Hindlimb muscle (tissue), 1 donor: ENCODE results near the gene VAT1L. TPM values are rescaled to one million over a fixed set of nuclear protein-coding genes. Genes with fewer than 3 reads are reported as not detected.
"Not testable (repeated sequence)": the region's sequence is repeated elsewhere in the genome, so short reads cannot be mapped to it uniquely, and the experiment has no call there.

Source experiments
- DNase-seq: peaks from one replicate; pipeline ENCODE4 v3.0.0-alpha.2; 2013
- polyA plus RNA-seq: library from polyadenylated mRNA; unstranded; fragments of 120-200 nt; gene quantifications from one replicate; pipeline ENCODE4 v1.2.1, GENCODE V29; 2013; ENCODE audit not compliant: insufficient read length

VAT1L gene
- polyA plus RNA-seq, 1 donor, result 0.79 TPM

DNA sequence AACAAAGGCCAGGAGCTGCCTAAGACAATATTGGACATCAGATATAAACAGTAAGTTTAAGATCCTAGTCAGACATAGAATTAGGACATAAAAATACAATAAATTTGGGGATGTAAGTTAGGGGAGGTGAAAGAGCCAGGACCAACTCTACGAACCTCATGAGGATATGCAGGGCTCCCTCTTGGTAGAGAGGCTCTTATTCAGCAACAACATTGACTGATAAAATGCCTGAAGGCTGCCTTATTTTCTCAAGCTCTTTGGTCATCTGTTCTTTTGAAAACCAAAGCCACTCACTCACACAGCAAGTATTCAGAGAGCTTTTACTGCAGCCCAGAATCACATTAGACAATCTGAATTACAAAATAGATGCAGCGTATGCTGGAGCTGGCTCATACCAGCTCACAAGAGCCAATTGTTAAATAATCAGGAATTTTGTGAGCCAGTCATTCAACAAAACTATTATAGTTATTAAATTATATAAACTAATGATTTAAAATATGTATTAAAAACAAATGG is 125.4 kb downstream of the VAT1L start:
- DNase-seq, result no peak

DNA sequence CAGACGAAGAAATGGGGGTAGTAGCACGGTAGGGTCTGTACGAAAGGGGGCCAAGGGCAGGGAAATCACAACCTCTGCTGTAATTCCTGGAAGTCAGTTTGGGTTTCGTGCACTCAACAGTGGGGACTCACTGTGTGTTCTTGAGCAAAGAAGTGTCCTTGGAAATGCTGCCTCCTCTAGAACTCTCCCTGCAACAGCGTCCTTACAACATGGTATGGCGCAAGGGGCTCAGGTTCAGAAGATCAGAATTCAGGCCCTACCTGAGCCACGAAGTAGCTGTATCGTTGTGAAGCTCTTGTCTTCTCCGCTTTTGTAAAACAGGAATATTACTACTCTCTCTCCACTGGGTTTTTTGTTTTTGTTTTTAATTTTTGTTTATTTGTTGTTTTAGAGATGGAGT is 127.7 kb downstream of the VAT1L start:
- no peak for DNase-seq

DNA sequence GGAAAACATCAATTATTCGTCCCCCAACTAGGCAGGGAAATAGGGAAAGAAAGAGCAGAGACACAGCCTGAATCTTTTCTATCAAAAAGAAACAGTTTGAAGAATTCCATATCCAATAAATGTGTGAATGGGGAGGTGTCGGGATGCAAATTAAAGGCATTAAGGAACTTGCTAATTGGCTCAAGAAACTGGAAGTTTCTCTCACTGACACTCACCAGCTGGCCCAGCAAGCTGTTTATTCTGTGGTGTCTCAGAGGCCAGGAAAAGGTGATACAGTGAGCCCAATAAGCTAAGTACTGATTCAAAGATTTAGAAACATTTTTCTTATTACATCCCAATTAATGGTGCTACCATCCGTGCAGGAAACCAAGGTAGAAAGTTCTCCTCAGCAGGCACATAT is 129.6 kb downstream of the VAT1L start:
- no peak for DNase-seq

DNA sequence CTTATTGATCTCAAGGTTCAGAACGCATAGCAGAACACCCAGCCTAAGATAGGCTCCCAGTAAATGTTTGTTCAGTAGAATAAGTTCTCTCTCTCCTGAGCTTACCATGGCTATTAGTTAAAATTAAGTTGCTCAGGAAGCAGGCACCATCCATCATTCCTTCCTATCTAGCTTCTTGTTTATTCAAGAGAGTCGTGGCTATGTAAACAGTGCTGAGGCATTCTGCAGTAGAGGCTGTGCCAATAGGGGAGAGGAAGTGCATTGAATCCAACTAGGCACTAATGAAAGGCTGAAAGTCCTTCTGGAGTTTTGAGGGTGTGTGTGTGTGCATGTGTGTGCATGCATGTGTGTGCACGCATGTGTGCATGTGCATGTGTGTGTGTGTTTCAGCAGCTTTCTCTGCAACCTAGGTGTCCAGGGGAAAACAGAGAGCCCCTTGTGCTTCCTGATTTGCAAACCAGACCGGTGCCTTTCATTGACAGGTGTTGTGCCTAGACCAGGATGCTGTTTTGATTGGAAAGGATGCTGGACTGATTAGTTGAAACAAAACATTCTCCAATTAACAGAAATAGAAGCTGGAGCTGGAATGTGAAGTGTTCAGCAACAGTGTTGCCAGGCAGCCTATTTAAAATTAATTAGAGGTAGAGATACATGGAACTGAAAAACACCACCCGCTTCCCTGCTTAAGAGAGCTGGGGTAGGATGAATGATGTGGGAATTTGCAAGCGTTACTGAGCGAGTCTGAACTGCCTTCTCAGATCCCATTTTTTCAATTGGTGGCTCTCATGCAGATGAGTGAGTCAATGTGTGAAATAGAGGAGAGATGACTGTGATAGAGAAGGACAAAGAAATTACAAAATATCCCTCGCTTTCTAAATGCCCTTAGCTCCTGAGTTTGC is 130.7 kb downstream of the VAT1L start:
- DNase-seq, result no peak

DNA sequence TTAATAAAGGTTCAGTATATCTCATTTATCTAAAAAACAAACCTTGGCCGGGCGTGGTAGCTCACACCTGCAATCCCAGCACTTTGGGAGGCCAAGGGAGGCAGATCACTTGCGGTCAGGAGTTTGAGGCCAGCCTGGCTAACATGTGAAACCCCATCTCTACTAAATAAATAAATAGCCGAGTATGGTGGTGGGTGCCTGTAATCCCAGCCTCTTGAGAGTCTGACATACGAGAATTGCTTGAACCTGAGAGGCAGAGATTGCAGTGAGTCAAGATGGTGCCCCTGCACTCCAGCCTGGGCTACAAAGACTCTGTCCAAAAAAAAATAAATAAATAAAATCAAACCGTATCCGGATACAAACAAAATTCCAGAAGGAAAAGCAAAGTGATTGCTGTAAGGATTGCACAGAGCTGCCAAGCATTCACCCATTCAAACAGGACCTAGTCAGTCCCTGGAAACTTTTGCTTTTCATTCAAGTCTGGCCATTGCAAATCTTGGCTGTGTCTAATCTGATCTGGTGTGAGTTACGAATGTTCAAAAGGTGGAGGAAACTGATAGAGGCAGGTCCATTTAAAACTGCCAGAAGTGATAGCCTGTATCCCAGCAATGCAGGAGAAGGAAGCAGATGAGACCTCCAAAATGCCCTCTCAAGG is 131.5 kb downstream of the VAT1L start:
- DNase-seq, result no peak

DNA sequence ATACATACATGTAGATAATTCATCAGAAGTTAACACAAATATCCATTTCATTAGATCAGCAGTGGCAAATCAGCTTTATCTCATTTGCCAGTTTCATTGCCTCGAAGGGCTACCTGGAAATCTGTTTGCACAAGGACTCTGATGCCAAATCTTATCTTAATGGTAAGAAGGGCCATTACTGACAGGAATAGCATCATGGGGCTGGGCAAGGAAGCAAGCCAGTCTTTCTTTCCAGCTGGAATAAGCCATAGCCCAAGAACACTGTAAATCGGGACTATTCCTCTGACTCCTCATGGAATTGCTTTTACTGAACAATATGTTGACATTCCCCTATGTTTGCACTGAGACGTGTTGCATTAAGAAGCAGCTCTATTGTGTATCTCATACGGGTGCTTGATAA is 132.6 kb downstream of the VAT1L start:
- no peak for DNase-seq

DNA sequence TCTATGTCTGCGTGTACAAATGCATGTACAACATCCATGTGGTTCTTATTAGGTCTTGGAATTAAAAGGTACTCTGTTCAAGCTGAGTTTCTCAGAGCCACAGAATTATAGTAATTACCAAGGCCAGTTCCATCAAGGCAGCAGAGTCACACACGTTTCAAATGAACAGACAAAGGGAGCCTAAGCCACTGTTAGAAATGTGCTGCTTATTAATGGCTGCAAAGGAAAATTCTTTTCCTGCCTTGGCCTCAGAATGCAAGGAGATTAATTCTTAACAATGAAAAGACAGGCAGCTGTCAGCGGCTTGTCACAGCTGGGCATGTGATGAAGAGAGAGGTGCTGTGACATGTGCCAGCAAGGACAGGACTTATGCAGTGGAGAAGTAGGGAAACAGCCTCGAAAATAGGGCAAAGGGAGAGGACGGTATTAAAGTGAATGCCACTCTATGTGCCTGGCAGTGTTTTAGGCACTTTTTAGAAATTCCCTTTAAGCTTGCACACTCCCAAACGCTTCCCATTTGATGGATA is 133.9 kb downstream of the VAT1L start:
- DNase-seq, result no peak

DNA sequence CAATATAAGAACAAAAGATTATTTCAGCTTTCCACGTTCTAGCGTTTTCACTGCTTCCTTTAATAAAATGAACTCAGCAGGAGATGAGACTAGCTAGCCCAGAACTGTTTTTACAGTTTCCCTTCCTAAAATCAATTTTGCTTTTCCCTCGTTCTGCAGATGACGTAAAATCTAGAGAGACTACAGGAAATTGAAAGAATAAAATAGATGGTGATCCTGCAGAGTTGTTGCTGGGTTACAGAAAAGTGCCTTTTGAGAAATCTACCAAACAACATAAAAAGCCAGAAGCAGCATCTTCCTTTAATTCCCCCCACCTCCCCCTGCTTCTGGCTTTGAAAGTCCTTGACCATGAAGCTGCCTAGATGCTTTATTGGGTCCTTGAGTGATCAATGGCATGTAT is 137.2 kb downstream of the VAT1L start:
- no peak for DNase-seq

DNA sequence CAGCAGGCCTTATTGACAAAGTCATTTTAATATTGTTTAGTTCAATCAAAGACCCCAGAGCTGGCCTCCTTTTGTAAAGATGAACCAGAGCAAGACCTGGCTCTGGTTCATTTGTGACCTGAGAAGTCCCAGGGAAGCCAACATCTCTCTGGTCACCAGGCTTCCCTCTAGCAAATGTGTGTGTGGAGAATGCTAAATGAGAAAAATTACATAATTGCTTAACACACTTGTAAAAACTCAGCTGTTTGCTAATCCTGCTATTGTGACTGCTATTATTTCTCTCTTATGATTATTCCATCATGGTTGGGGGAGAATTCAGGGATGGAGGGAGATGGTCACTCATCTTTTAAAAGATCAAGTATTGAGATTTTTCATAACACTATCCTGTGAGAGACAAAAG is 139.7 kb downstream of the VAT1L start:
- no peak for DNase-seq

DNA sequence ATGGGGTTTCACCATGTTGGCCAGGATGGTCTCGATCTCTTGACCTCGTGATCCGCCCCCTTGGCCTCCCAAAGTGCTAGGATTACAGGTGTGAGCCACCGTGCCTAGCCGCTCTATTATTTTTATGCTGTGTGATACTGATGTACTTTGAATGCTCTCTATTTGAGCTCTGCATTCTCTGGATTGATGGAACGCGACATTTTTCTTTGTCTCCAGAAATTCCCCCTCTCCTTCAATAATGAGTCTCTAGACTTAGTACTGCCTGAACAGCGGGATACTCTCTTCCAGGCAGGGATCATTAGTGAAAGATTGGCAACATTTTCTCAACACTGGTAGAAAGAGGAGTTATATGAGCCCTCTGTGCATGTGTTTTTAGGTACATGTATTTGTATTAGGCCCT is 140.6 kb downstream of the VAT1L start:
- no peak for DNase-seq

DNA sequence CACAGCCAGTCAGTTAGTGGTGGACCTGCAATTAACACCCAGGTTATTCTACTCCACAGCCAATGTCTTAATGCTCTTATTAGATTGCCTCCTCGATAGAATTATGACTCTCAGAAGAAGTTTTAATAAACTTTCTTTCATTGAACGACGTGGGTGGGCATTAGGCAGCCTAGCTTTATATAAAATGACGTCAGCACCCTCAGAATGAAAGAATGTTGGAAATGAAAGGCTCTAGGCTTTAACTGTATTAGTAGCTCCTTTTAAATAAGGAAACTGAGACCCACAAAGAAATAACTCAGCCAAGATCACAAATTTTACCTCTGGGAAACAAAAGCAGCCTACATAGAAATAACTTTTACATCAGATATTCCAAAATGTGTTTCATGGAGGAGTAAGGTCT is 142.7 kb downstream of the VAT1L start:
- no peak for DNase-seq

DNA sequence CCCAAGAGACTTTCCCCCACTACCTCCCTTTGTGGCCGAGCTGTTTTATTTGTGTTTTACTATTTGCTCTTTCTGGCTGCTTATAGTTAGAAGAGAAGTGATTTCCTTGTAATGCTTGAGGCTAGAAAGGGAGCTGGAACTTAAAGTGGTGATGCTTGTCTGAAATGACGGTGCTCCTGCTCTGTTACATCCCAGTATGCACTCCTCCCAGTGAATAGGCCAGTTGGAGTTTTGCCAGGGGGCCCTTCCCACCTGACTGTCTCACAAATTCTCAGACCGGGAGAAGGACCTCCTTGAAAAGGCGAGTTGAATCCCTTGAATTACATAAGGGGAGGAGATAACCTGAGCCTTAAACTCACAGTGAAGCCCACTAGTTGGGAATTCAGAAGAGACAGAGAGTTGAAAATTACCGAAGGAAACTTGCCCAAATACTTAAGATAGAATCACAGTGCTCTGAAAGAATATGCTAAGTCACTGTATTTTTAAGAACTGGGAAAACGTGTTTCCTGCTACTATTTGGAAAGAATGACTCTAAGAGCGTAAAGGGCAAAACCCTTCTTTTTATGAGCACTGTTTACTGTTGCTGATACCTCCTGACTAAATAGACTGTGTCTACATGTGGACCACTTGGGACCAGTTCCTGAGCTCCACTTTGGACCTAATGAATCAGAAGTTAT is 149.2 kb downstream of the VAT1L start:
- DNase-seq, result peak; percentile 32

DNA sequence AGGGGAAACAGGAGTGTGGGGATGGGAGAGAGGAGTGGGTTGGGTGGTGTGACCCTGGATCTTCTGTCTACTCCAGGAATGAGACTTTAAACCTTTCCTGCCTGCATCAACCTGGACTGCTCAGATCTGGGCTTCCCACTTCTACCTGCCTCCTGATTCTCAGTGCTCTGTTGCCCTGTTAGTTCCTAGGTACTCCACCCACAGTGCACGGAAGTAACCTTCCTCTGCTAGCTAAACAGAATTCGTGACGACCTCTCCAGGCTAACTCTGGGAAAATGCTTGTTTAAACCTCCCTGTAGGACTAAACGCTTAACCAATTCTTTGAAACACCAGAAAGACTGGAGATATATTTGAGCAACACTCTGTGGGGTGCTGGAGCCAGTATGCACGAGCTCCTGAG is 150.5 kb downstream of the VAT1L start:
- no peak for DNase-seq

DNA sequence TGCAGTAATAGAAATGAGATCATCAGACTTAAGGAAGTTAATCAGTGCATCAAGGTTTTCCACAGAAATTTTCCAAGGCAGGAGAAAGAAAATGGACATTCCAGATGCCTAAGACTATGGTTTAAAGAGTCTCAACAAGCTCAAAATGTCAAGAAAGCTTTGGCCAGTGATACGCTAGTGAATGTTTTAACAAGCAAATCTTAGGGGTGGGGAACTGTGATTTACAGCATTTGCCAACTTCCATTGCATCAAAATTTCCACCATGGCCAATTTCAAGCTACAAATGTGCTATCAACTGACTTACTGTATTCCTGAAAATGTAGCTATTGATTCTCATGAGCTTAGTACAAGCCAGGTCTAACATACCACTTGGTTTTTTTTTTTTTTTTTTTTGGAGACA is 151.6 kb downstream of the VAT1L start:
- DNase-seq, result peak; percentile 79

DNA sequence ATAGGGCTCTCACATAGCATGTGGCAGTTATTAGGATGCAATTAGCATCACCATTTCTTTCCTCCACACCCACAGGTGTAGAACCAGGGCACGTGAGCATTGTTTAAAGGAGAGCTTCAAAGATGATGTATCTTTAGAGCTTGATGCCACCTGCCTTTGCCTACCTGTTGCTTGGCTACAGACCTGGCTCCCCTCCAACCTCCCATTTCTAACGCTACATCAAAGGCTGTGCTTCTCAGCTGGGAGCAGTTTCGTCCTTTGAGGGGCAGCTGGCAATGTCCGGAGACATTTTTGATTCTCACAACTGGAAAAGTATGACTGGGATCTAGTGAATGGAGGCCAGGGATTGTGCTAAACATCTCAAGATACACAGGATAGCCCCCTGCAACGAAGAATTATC is 155.4 kb downstream of the VAT1L start:
- no peak for DNase-seq

DNA sequence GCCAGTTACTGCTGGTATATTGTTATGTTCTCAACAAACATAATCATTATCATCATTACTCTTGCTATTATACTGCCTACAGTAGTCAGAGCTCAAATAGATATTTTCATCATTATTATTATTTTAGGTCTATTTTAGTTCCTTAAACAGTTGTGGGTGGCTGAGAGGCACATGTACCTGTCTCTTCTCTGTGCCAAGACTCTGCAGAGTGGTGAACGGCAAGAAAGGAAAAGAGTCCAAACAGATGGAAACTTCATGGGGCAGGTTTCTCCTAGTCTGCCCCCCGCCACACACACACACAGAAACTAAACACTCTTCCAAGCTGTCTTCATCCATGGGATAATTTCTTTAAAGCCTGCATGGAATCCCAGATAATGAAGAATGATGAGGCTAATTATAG is 156.3 kb downstream of the VAT1L start:
- no peak for DNase-seq

DNA sequence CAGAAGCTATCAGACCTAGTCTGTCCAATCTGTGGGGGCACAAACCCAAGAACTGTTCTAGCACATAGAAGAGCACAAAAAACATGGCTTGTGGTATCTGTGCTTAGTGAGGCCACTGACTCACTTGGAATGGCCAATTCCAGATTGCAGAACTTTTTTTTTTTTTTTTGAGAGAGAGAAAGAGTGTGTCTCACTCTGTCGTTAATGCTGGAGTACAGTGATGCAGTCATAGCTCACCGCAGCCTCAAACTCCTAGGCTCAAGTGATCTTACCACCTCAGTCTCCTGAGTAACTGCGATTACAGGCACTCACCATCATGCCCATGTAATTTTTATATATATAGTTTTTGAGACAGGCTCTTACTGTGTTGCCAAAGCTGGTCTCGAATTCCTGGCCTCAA is 156.8 kb downstream of the VAT1L start:
- DNase-seq, result no peak

DNA sequence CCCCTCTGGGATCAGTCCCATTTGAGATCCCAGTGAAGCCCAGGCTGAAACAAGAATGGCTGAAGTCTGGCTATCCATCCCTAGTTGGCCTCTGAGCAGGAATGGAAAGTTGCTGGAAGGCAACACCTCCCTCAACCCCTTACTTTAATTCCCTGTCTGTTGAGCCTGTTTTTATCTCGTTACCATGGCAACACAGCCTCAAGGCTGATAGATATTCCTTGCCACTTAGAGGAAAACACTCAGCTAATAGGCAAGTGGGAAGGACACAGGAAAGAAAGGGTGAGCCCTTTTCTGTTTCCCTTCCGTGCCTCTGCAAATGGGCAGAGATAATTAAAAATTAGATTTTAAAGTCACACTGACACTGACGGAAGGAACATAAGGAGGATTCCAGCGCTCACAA is 158.5 kb downstream of the VAT1L start:
- peak; percentile 45 for DNase-seq

DNA sequence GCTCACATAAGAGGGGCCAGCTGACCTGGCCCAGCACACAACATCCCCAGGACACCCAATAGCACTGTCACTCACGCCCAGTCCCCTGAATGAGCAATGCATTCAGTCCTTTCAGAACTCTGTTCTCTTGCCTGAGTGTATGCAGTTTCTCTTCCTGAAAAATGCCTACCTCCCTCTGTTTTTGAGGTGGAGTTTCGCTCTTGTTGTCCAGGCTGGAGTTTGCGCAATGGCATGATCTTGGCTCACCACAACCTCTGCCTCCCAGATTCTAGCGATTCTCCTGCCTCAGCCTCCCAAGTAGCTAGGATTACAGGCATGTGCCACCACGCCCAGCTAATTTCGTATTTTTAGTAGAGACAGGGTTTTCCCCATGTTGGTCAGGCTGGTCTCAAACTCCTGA is 159.2 kb downstream of the VAT1L start:
- DNase-seq, result not testable (repeated sequence)

DNA sequence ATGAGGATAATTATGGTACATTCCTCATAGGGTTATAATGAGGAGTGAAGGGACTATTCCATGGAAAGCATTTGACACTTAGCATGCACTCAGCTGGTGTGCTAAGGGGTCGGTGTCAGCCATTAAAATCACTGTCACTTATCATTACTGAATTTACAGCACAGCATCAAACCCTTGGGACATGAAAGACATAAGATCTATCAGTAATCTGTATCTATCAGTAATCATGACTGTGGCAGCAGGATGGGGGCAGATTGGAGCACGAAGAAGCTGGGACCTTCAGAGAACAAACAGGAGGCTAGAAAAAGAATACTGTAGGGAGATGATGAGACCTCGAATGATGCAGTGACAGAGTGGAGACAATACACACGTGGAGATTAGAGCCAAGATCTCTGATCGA is 160.5 kb downstream of the VAT1L start:
- no peak for DNase-seq

DNA sequence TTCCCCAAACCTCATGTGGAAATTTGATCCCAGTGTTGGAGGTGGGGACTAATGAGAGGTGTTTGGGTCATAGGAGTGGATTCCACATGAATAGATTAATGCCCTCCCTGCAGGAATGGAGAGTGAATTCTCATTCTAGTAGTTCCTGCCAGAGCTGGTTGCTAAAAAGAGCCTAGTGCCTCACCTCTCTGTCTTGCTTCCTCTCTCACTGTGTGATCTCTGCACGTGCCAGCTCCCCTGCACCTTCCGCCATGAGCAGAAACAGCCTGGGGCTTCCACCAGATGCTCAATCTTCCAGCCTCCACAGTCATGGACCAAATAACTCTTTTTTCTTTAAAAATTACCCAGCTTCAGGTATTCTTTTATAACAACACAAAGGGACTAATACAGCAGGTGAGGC is 161.1 kb downstream of the VAT1L start:
- no peak for DNase-seq

DNA sequence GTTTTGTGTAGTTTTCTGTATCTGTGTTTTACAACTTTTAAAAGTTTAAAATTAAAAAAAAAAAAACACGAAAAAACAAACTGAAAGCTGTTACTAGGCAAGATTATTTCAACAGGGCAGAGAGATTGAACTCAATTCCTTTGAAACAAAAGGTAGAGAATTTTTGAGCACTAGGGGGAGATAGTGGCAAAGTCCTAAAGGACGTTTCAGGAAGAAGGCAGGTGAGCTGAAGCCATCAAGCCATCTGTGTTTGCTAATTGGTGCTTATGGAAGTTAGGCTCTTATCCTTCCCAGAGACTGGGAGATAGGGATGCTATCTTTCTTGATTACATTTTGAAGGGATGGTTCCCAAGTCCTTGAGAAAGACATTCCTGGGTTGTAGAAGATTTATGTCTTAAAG is 163.4 kb downstream of the VAT1L start:
- DNase-seq, result no peak

DNA sequence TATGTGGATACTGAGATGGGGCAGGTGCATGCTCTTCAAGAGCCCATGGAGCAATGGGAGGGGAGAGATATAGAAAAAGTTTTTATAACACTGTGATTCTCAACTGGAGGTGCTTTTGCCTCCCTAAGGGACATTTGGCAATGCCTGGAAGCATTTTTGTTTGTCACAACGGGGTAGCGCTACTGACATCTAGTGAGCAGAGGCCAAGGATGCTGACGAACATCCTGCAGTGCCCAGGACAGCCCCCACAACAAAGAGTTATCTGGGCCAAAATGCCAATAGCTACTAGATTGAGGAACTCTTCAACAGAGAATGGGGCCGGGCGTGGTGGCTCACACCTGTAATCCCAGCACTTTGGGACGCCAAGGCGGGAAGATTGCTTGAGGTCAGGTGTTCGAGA is 166.8 kb downstream of the VAT1L start:
- DNase-seq, result no peak
